ENCODE results near the gene GRHPR.

Gene GRHPR

DNA sequence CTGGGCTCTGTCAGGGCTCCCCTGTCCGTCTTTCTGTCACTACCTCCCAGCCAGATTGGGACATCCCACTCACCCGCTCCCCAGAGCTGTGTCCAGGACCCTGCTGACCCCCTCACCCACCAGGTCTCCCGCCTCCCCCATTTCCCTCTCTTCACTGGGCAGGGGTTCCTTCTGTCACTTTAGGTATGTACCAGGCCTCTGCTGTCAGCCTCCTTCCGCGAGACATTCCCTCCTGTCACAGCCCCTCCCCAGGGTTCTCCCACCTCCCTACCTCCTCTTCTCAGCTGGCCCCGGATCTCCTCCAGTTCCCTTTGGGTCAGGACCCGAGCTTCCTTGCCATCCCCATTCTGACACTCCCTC, 63.7 kb downstream of the GRHPR start:
- DNase-seq, result no peak
